HG03520 (cell line): ENCODE measurements around the gene KCNA10.

Experiments used
- ATAC-seq: cut with Tn5 transposase; IDR thresholded peaks from one replicate; pipeline ENCODE4 v1.9.1; 2021; ENCODE audit warnings: mild to moderate bottlenecking, moderate library complexity; ENCODE audit not compliant: unreplicated experiment

KCNA10 gene

DNA sequence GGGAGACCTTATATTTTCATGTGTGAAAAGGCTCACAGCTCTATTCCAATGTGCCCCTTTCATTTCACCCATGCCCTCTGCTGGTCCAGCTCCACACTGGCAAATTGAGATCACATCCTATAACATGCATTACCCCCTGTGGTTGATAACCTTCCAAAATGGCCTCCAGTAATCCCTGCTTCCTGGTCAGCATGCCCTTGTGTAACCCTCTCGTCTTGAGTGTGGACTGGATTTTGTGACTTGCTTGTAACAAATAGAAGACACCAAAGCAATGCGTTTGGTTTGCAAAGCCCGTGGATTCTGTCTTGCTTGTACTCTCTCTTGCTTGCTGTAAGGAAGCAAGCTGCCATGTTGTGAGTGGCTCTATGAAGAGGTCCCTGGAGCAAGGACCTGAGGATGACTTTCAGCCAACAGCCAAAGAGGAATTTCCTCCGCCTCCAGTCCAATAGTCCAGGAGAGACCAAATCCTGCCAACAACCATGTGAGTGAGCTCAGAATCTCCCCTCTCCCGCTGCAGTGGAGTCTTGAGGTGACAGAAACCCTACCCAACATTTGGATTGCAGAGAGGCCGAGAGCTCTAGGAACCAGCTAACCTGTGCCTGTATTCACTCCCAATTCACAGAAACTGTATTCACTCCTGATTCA is 17.4 kb downstream of the KCNA10 start:
- no peak for ATAC-seq

- ATAC-seq: no peak
Measured at GRCh38 chr1:110498270-110498669, 20.7 kb downstream of the KCNA10 start.

GRCh38 chr1:110495926-110496600 is 22.9 kb downstream of the KCNA10 start:
- ATAC-seq: no peak

DNA sequence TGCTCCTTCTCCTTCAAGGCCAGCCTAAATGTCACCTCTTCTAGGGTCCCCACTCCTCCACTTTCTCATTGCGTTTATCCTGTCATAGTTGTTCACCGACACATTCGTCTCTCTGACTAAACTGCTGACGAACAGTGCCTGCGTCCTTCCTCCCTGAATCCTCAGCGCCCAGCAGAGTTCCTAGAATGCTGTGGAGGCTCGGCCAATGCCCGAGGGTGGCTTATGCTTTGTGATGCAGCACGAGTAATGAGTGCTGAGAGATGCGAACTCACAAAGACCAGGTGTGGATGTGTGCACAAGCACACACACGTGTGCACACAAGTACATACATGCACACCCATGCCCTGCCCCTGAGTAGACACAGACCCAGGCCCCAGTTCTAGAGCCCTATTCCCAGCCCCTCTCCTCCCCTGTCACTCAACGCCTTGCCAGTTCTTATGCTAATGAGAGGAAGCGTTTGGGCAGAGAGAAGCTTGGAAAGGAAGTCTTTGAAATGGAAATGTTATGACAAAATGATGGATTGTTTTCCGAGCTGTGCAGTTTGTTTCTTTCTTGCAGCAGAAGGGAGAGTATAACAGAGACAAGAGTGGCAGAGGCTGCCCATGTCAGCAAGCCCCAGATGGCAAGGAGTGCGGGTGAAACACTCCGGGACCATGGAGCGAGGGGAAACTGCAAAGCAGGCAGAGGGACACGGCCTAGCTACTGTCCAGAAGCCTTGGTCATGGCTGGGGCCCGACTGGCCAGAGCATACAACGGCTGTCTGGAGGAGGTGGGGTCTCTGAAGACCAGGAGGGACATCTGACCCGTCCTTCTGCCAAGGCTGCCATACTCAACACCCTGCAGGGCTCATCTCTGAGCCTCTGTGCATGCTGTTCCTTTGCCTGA is 24.2 kb downstream of the KCNA10 start:
- no peak for ATAC-seq

GRCh38 chr1:110494036-110494435 is 24.9 kb downstream of the KCNA10 start:
- no peak for ATAC-seq

DNA sequence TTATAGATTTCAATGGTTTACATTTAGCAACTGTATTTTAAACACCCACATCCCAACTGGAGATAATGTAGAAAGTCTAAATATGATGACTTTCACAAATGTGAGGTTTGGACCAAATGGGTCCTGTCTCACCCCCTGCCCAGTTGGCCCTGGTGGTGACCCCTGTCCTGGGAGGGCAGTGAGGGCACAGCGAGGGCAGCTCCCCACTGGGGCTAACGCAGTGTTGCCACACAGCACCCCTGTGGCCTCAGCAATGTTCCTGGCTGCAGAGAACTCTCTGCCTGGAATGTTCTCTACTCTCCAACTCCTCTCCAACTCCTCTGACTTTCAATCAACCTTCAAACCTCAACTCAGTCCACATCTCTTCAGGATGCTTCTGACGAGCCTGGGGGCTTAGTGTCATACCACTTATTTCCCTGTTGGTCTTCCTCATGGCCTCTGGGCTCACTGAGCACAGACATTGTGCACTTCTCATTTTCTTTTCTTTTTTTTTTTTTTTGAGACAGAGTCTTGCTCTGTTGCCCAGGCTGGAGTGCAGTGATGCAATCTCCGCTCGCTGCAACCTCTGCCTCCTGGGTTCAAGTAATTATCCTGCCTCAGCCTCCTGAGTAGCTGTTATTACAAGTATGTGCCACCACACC is 25.8 kb downstream of the KCNA10 start:
- ATAC-seq: no peak

DNA sequence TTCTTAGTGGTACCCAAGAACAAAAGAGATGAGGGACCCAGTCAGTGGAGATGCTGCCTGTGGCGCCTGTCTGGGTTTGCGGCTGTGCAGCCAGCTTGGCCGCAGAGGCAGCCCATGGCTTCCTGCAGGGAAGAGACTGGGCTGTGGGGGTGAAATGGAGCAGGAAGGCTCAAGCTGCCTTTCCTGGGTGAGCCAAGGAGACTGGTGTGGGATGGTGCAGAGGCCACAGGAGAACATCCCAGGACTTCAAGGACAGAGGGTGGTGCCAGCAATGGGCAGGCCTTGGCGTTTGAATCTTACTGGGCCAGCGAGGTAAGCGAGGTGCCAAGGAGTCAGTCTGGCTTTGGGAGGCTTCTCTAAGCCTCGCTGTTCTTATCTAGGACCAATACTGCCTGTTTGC is 26.4 kb downstream of the KCNA10 start:
- ATAC-seq: no peak

DNA sequence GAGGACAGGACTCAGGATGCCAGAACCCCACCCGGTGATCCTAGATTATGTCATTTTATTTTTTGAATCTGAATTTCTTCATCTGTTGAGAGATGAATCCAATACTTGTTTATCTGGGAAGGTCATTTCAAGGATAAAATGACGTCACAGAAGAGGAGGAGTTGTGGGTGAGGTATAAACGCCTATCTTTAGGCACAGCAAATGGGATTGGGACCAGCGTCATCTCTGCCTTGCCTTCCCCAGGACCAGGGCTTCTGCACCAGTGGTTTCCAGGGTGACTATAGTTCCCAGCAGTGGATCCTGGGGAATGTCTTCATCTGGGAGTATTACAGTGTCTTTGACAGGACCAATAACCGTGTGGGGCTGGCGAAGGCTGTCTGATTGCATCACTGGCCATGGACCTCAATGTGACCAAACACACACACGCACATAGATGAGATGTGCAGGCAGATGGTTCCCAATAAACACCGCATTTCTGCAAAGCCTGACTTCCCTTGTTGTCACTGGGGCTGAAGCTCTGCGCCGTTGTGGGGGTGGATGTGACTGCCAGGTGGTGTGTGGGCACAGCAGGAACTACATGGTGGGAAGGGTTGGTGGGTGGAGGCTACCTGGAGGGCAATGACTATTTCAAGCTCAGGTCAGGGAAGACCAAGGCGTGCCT is 28.1 kb downstream of the KCNA10 start:
- no peak for ATAC-seq

- ATAC-seq: no peak
Measured at GRCh38 chr1:110489973-110490542, 28.9 kb downstream of the KCNA10 start.

GRCh38 chr1:110489406-110489805 is 29.6 kb downstream of the KCNA10 start:
- no peak for ATAC-seq

GRCh38 chr1:110488867-110489266 is 30.1 kb downstream of the KCNA10 start:
- no peak for ATAC-seq

GRCh38 chr1:110488161-110488560 is 30.8 kb downstream of the KCNA10 start:
- ATAC-seq: no peak

GRCh38 chr1:110487726-110488125 is 31.2 kb downstream of the KCNA10 start:
- no peak for ATAC-seq

DNA sequence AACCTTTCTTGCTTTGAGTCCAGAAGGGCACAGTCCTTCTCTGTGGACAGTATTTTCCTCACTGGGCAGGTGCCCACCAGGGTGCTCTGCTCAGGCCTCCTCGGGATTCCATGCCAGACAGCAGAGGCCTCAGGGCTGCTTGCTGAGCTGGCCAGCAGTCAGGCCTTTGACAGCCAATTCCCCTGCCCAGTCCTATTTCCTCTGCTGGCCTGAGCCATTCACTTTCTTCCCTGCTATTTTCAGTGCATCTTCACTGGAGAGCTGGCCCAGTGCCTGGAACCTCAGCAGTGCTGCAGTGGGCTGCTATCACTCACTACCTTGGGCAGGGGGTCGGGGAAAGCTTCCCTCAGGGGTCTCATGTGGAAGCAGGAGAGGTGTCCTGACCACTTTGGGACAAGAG is 33.2 kb downstream of the KCNA10 start:
- no peak for ATAC-seq

- no peak for ATAC-seq
Measured at GRCh38 chr1:110484801-110485200, 34.2 kb downstream of the KCNA10 start.

DNA sequence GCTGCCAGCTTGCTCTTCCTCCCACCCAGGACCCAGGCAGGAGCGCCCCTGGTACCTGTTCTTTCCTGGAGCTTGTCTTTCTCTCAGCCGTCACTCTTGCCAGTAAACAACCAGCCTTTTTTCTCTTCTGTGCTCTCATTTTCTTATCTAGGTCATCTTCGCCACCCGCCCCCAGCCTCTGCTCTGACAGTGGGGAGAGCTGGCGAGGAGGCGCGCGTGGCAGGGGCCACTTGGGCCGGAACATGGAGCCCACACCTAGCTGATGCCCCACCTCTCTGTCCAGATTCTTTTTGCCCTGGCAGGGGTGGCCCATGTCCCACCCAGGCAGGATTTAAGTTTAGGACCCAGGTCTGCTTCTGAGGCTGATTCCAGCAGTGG is 35.7 kb downstream of the KCNA10 start:
- no peak for ATAC-seq

DNA sequence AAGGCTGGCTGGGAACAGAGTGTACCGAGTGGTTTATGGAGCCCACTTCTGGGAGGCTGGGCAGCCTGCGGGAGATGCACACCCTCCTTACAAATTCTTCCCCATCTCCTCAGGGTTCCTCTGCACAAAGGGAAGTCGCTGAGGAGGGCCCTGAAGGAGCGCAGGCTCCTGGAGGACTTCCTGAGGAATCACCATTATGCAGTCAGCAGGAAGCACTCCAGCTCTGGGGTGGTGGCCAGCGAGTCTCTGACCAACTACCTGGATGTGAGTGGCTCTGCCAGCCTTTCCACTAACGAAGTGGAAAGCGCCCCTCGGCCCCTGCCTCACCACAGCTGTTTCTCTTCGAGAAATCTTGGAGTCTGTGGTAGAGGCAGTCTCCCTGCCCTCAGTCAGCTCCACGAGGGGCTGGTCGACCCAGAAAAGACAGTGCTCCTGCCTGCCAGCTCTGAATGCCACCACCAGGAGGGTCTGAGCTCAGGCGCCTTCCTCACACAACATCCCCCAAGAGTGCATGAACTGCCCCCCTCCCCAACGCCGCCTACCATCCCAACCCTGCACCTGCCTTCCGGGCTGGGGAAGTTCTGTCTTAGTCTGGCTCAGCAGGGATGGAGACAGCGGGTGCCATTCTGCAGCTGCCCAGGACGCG is 36.2 kb downstream of the KCNA10 start:
- ATAC-seq: no peak

DNA sequence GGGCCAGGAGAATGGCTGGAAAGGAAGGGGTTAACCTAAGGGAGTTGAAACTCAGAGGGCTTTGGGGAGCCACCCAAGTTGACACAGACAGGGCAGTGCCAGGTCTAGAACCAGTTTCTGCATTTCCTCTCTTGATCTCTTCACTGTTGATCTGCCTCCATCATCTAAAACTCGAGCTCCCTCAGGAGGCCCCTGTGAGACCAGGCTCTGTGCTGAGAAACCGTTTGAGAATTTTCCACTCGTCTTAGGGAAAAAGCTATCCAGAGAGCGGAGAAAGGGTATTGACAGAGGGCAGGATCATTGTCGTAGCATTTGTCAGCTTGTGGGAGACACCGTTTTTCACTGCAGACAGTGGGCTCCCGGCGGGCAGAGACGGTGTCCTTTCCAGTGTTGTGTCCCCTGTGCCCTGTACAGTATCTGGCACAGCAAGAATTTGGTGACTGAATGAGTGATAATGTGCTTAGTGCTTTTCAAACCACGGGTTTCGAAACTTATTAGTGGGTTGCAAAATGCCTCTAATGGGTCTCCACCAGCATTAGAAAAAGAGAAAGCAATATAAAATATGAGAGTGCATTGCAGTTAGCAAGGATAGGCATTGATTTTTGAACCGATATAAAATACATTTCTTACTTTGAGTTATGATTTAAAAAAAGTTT is 36.9 kb downstream of the KCNA10 start:
- ATAC-seq: no peak

- ATAC-seq: no peak
Measured at GRCh38 chr1:110480356-110481096, 38.4 kb downstream of the KCNA10 start.
